ENCODE data around the gene OXNAD1. TPM values are rescaled to one million over a fixed set of nuclear protein-coding genes. Genes with fewer than 3 reads are reported as not detected.
A peak's percentile ranks its signal among the peaks of the same experiment; 100 is the strongest.

The OXNAD1 gene, protein sequence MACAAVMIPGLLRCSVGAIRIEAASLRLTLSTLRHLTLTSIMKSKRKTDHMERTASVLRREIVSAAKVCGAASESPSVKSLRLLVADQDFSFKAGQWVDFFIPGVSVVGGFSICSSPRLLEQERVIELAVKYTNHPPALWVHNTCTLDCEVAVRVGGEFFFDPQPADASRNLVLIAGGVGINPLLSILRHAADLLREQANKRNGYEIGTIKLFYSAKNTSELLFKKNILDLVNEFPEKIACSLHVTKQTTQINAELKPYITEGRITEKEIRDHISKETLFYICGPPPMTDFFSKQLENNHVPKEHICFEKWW
- total RNA-seq = 10 to 100 TPM; 37.0 to 38.8 TPM

DNA sequence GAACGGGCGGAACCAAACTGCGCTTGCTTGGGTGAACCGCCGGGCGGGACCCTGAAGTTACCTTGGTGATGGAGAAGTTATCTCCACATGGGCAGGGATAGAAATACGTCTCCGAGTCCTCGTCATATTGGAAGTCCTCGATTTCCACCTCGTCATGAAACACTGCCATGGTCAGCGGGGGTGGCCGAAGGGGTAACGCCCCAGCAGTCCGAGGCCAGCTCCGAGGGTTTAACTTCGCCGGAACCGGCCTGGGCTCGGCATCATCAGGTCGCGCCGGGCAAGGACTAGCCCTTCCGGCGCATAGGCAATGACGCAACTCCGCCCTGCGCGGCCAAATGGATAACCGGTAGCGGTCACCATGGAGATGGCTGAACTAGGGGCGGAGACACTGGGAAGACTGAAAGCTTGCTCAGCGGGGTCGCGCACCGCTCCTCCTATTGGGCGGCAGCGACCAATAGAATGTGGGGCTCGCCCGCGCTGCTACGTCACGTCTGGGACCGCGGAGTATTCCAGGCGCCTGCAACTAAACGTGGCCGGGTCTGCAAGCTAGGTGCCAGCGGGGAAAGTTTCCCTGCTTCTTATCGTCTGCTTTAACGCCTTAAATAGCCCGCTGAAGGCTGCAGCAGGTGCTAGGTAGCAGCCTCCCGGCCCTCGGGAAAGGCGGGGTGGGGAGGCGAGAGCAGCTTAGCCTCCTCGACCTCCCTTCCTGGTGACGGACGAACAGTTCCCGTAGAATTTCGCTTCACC, at the start of gene OXNAD1, which contains the start of gene DPH3:
Gene OXNAD1 (plus strand): TSS at position 505 of the 747 bp plus-strand sequence. CDS start 5,741 bp downstream, outside the sequence.
Gene DPH3 (minus strand): TSS at position 236 of the 747 bp plus-strand sequence. CDS start 67 bp downstream, at position 169.
- Mint-ChIP-seq H3K9me3 (no peaks in the 10 kb centered on the region), H3K4me1 (ENCODE audit: low read depth) (peaks cover 30% of the 10 kb centered on the region), H3K27me3 (no peaks in the 10 kb centered on the region), H3K36me3 (ENCODE audit: low read depth) (peaks cover 15% of the 10 kb centered on the region), H3K4me3 (peak within 1 kb of the TSS; percentile 92), H3K27ac (peak within 1 kb of the TSS; percentile 98)
- ATAC-seq (peak; percentile 98), DNase-seq (peak; percentile 99)
- ChIA-PET POLR2A (interaction anchor here (0.7 to 3.3 kb wide), 21 partner anchors 12 to 286 kb away, joined by 3 to 20 read pairs (median 4); no protein-coding TSS in a partner anchor), CTCF (interaction anchor here (0.9 to 10.5 kb wide), 15 partner anchors 10 to 335 kb away, joined by 3 to 138 read pairs (median 4); no protein-coding TSS in a partner anchor)
- intact Hi-C loops (cut with micrococcal nuclease) = no loop called here
- TF ChIP-seq CTCF (IDR thresholded peaks at IDR 0.05) = no peak

DNA sequence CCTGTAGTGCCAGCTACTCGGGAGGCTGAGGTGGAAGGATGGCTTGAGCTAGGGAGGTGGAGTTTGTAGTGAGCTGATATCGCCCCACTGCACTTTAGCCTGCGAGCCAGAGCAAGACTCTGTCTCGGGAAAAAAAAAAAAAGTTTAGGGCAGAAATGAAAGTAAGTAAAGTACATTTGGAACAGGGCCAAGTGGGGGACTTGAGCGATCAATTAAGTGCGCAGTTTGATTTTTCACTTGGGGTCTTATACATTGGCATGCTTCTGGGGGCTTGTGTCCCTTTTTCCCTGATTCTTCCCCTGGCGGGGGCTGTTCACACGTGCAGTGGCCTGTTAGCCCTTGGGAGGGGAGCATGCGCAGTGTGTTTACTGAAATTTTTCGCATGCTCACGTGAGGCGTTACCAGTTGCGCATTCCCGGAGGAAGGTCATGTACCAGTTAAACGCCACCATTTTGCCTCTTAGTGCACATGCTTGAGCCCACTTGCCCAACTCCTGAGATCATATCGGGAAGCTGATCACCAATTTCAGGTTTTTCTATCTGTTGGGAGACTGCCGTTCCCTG, 48.6 kb upstream of the OXNAD1 start:
- TF ChIP-seq CTCF (IDR thresholded peaks at IDR 0.05) = no peak
- Mint-ChIP-seq H3K4me1 (ENCODE audit: low read depth) (no peaks in the 10 kb centered on the region), H3K4me3 (no peak overlapping the region), H3K27ac (no peak overlapping the region), H3K36me3 (ENCODE audit: low read depth) (no peaks in the 10 kb centered on the region), H3K27me3 (peaks cover 1% of the 10 kb centered on the region), H3K9me3 (no peaks in the 10 kb centered on the region)
- no peak for DNase-seq
- intact Hi-C loops (cut with micrococcal nuclease) = no loop called here
- POLR2A ChIA-PET = no interaction called here
- CTCF ChIA-PET = interaction anchor here (1.0 to 1.8 kb wide), 4 partner anchors 13 to 54 kb away, joined by 3 to 4 read pairs (median 4); no protein-coding TSS in a partner anchor
- ATAC-seq = no peak

- ChIA-PET POLR2A (interaction anchor here (1.0 kb wide), 1 partner anchor 13 kb away, joined by 3 read pairs; no protein-coding TSS in a partner anchor), CTCF (interaction anchor here (1.5 kb wide), 1 partner anchor 41 kb away, joined by 3 read pairs; no protein-coding TSS in a partner anchor)
- H3K9me3 Mint-ChIP-seq = no peaks in the 10 kb centered on the region
- H3K27ac Mint-ChIP-seq = no peak overlapping the region
- DNase-seq = no peak
- no peak for TF ChIP-seq CTCF (IDR thresholded peaks at IDR 0.05)
- no peaks in the 10 kb centered on the region for H3K4me1 Mint-ChIP-seq (ENCODE audit: low read depth)
- peaks cover 1% of the 10 kb centered on the region for H3K27me3 Mint-ChIP-seq
- intact Hi-C loops (cut with micrococcal nuclease) = no loop called here
- ATAC-seq = no peak
- H3K36me3 Mint-ChIP-seq (ENCODE audit: low read depth) = no peaks in the 10 kb centered on the region
- H3K4me3 Mint-ChIP-seq = no peak overlapping the region
Measured at GRCh38 chr3:16219777-16220176, 45.2 kb upstream of the OXNAD1 start.

GRCh38 chr3:16221990-16222389, 43.0 kb upstream of the OXNAD1 start:
- H3K4me1 Mint-ChIP-seq (ENCODE audit: low read depth) = no peaks in the 10 kb centered on the region
- no peak overlapping the region for H3K4me3 Mint-ChIP-seq
- DNase-seq (no peak), ATAC-seq (no peak)
- H3K27me3 Mint-ChIP-seq = peaks cover 1% of the 10 kb centered on the region
- no peaks in the 10 kb centered on the region for H3K36me3 Mint-ChIP-seq (ENCODE audit: low read depth)
- intact Hi-C loops (cut with micrococcal nuclease) = no loop called here
- H3K27ac Mint-ChIP-seq = no peak overlapping the region
- no peak for TF ChIP-seq CTCF (IDR thresholded peaks at IDR 0.05)
- H3K9me3 Mint-ChIP-seq = no peaks in the 10 kb centered on the region
- CTCF ChIA-PET = interaction anchor here (1.1 to 2.0 kb wide), 3 partner anchors 9 to 173 kb away, joined by 3 to 5 read pairs (median 4); no protein-coding TSS in a partner anchor
- POLR2A ChIA-PET = no interaction called here

Measured in activated CD8-positive, alpha-beta T cell treated with anti-CD3 and anti-CD28 coated beads for 36 hours (primary cell).